D721Med (cell line): ENCODE results near the gene GRIFIN.

Experiments
- DNase-seq: peaks from one replicate; pipeline ENCODE4 v3.0.0; 2011; ENCODE audit warnings: low spot score; ENCODE audit not compliant: insufficient read length
- FAIRE-seq: peaks from 2 replicates; lab custom pipeline; 2011; peaks lifted over from hg19 to GRCh38; lab: Jason Lieb, UNC
- CTCF ChIP-seq: IDR thresholded peaks from 2 replicates; pipeline ENCODE4 v1.5.1; 2012; ENCODE audit warnings: mild to moderate bottlenecking, control low read depth; ENCODE audit not compliant: insufficient read depth; ENCODE audit errors: missing control alignments

Gene GRIFIN

GRCh38 chr7:2507208-2507916 lies 31.2 kb upstream of the GRIFIN start:
- TF ChIP-seq CTCF: no peak
- DNase-seq: no peak
- no peak for FAIRE-seq

- no peak for TF ChIP-seq CTCF
- no peak for DNase-seq
- no peak for FAIRE-seq
These were observed 29.2 kb upstream of the GRIFIN start for GRCh38 chr7:2505401-2505800.

- FAIRE-seq (no peak), DNase-seq (no peak)
- TF ChIP-seq CTCF: no peak
These were observed 28.7 kb upstream of the GRIFIN start for GRCh38 chr7:2504889-2505375.

- no peak for DNase-seq
- no peak for TF ChIP-seq CTCF
- no peak for FAIRE-seq
These were observed 28.1 kb upstream of the GRIFIN start for GRCh38 chr7:2504128-2504888.

- no peak for FAIRE-seq
- no peak for DNase-seq
- no peak for TF ChIP-seq CTCF
These were observed 27.1 kb upstream of the GRIFIN start for GRCh38 chr7:2503056-2503941.

- FAIRE-seq (no peak), DNase-seq (no peak)
- no peak for TF ChIP-seq CTCF
These were observed 26.4 kb upstream of the GRIFIN start for GRCh38 chr7:2502647-2502966.
